T-helper 1 cell (primary cell): ENCODE data around the gene BIVM.

ENCODE experiments used
- DNase-seq, 5 donors: peaks; one replicate each; pipeline ENCODE4 v3.0.0-alpha.2; 2012 to 2020

Gene BIVM

GRCh38 chr13:102881819-102882686 is 83.1 kb downstream of the BIVM start:
- no peak for DNase-seq
